Right lung (tissue), 5 donors: Measurements from ENCODE around the gene CLIC3. TPM values are rescaled to one million over a fixed set of nuclear protein-coding genes. Genes with fewer than 3 reads are reported as not detected.

ENCODE experiments used
- DNase-seq, 2 donors: peaks; one replicate each; pipeline ENCODE4 v3.0.0-alpha.2; 2013
- polyA plus RNA-seq, 5 donors: library from polyadenylated mRNA; unstranded; fragments of 120-200 nt; gene quantifications; one replicate each; pipeline versions ENCODE4 v1.2.1 to v1.2.3, GENCODE V29; 2013; ENCODE audit warnings: inconsistent platforms in 1 of 5, low replicate concordance in 1 of 5; ENCODE audit not compliant: insufficient read length in 5 of 5, insufficient read depth in 1 of 5

The CLIC3 gene
- polyA plus RNA-seq, 5 donors = 25.9 to 74.3 (median 43.8) TPM

- DNase-seq = no peak
Measured at GRCh38 chr9:136982232-136983051, 13.9 kb downstream of the CLIC3 start, which contains the start of gene LCNL1. TSS of gene LCNL1 (plus strand) at chr9:136982993. CDS start at chr9:136983587, 594 bp downstream.

GRCh38 chr9:136981588-136982231, 14.7 kb downstream of the CLIC3 start:
- DNase-seq = peak in 1 of 2 donors; percentile 29

- no peak for DNase-seq
Measured at GRCh38 chr9:136980669-136981478, 15.5 kb downstream of the CLIC3 start.

- no peak for DNase-seq
Measured at GRCh38 chr9:136979769-136980587, 16.4 kb downstream of the CLIC3 start.

DNA sequence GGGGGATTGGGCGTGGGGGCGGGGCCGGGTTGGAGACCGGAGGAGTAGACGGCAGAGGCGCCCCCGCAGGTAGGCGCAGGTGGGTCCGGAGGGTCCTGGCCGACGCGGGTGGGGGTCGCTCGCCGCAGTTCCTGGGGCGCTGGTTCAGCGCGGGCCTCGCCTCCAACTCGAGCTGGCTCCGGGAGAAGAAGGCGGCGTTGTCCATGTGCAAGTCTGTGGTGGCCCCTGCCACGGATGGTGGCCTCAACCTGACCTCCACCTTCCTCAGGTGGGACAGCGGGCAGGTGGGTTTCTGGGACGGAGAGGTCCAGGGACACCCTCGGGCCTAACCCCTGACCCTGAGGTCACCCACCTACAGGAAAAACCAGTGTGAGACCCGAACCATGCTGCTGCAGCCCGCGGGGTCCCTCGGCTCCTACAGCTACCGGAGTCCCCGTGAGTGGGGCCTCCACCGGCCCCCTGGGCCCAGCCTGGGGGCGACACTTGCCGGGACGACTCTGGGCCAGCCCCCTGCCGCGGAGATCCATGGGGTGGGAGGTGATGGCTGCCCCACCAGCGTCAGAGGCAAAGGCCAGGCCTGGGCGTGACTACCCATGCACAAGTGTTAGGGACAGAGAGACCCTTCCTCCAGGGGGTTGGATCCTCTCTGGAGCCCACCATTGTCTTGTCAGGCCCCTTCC, 17.4 kb downstream of the CLIC3 start:
- DNase-seq = no peak

DNA sequence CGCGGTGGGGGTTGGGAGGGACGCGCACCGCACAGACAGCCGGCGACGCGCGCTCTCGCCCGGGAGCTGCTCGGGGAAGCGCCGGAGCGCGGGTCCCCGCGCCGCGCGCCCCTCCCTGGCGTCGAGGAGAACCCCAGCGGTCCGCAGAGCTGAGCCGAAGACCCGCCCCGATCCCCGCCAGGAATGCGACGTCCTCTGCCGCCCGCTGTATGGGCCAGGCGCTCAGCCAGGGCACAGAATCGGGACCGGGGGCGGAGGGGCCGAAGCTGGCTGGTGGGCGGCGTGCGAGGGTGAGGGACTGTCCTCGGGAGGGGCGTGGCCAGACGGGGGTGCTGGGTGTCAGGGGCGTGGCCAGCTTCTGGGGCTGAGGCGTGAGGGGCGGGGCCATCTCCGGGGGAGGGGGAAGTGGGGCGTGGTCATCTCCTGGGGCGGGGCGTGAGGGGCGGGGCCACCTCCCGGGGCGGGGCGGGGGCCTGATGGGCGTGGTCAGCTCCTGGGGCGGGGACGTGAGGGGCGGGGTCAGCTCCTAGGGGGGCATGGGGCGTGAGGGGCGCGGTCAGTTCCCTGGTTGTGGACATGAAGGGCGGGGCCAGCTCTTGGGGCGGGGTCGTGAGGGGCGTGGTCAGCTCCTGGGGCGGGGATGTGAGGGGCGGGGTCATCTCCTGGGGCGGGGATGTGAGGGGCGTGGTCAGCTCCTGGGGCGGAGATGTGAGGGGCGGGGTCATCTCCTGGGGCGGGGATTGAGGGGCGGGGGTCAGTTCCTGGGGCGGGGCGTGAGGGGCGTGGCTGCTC, 18.1 kb downstream of the CLIC3 start:
- peak; percentile 65 to 67 for DNase-seq

GRCh38 chr9:136977649-136978072, 18.7 kb downstream of the CLIC3 start:
- DNase-seq = no peak

GRCh38 chr9:136977223-136977622, 19.1 kb downstream of the CLIC3 start, which contains the start of gene PTGDS:
TSS of gene PTGDS (plus strand) at chr9:136977504. CDS start at chr9:136977579, 75 bp downstream.
- DNase-seq = peak; percentile 70 to 74

DNA sequence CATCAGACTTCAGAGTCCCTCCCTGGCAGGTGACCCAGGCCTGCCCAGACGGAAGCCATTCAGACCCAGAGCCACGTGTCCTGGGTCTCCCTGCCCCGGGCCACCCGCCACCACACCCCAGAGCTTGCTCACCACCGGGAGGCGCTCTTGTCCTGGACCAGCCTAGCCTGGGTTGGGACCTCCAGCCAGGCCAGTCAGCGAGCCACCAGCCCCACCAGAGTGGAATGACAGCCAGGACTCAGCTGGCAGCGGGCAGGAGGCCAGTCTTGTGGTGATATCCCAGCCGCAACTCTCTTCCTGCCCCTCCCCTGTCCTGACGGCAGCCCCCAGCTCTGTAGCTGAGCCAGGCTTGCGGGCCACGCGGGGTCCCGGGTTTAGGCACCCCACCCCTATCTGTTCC, 20.7 kb downstream of the CLIC3 start:
- no peak for DNase-seq

- no peak for DNase-seq
Measured at GRCh38 chr9:136974817-136975535, 21.4 kb downstream of the CLIC3 start.

GRCh38 chr9:136973618-136974617, 22.4 kb downstream of the CLIC3 start:
- DNase-seq = no peak

- DNase-seq = no peak
Measured at GRCh38 chr9:136972743-136973142, 23.6 kb downstream of the CLIC3 start.

DNA sequence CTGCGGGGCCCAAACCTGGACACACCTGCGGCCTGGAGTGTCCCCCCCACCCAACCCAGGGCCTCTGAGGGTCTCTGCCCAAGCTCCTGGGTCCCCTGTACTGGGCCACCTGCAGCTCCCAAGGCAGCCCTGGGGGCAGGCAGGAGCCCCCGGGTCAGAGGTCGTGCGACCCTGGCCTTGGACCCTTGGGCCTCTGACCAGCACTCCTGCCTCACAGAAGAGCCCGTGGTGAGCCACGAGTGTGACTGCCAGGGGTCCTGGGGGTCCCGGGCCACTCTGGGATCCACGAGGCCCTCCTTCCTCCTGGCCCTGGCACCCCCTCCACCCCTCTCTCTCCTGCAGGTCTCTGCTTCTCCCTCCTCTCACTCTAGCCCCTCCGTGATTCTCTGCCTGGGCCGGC, 24.0 kb downstream of the CLIC3 start:
- DNase-seq = no peak

GRCh38 chr9:136971746-136972145, 24.6 kb downstream of the CLIC3 start:
- DNase-seq = no peak

DNA sequence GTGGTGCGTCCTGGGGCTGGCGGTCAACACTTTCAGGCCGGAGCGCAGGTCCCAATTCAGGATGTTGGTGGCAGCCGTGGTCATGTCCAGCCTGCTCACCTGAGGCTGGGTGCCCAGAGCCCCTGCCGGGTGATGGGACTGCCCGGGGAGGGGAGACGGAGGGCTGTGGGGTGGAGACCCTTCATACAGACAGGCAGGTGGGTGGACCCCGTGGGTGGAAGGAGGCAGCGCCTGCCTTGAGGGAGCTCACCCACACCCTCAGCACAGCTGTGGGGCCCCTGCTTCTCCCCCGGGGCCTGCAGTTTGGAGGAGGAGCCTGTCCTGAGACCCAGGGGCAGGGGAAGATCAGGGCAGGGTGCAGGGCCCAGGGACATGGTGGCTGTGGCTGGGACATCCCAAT, 26.0 kb downstream of the CLIC3 start:
- DNase-seq = no peak

GRCh38 chr9:136969774-136970173, 26.6 kb downstream of the CLIC3 start:
- no peak for DNase-seq

- DNase-seq = no peak
Measured at GRCh38 chr9:136969150-136969549, 27.2 kb downstream of the CLIC3 start.
